Immature natural killer cell (primary cell): ENCODE results near the gene FOXR1. TPM values are rescaled to one million over a fixed set of nuclear protein-coding genes. Genes with fewer than 3 reads are reported as not detected.
"Not testable (repeated sequence)": the region's sequence is repeated elsewhere in the genome, so short reads cannot be mapped to it uniquely, and the experiment has no call there.

Experiments
- DNase-seq, 3 donors: peaks; one replicate each; pipeline ENCODE4 v3.0.0; 2022; ENCODE audit warnings: mixed read lengths in 1 of 3
- H3K27ac Mint-ChIP-seq, 6 donors: one replicate each; pipeline ENCODE4 v1.8.0; 2020; ENCODE audit warnings: mixed read lengths in 6 of 6, mild to moderate bottlenecking in 5 of 6, inconsistent platforms in 4 of 6, moderate library complexity in 3 of 6
- H3K27me3 Mint-ChIP-seq, 3 donors: one replicate each; pipeline ENCODE4 v1.8.0; 2020 to 2021; ENCODE audit warnings: low read depth in 3 of 3, mild to moderate bottlenecking in 3 of 3, mixed read lengths in 3 of 3, moderate library complexity in 3 of 3, inconsistent platforms in 1 of 3
- H3K36me3 Mint-ChIP-seq, 3 donors: one replicate each; pipeline ENCODE4 v1.8.0; 2020; ENCODE audit warnings: mixed read lengths in 3 of 3, inconsistent platforms in 2 of 3, mild to moderate bottlenecking in 2 of 3
- H3K4me1 Mint-ChIP-seq, 2 donors: one replicate each; pipeline ENCODE4 v1.8.0; 2020; ENCODE audit warnings: inconsistent platforms in 2 of 2, mild to moderate bottlenecking in 2 of 2, mixed read lengths in 2 of 2, moderate library complexity in 1 of 2
- H3K4me3 Mint-ChIP-seq, 5 donors: one replicate each; pipeline ENCODE4 v1.8.0; 2020; ENCODE audit warnings: mild to moderate bottlenecking in 5 of 5, mixed read lengths in 5 of 5, inconsistent platforms in 3 of 5, moderate library complexity in 3 of 5
- H3K9me3 Mint-ChIP-seq, 6 donors: one replicate each; pipeline ENCODE4 v1.8.0; 2020; ENCODE audit warnings: mild to moderate bottlenecking in 6 of 6, mixed read lengths in 6 of 6, inconsistent platforms in 4 of 6, moderate library complexity in 3 of 6
- polyA plus RNA-seq, 3 donors: library from polyadenylated mRNA; unstranded; fragments of 300-500 nt; fragmentation: Illumina TruSeq; gene quantifications; one replicate each; pipeline ENCODE4 v1.2.3, GENCODE V29; 2021

FOXR1 gene
- polyA plus RNA-seq, 3 donors from 2014 or later, result not detected

DNA sequence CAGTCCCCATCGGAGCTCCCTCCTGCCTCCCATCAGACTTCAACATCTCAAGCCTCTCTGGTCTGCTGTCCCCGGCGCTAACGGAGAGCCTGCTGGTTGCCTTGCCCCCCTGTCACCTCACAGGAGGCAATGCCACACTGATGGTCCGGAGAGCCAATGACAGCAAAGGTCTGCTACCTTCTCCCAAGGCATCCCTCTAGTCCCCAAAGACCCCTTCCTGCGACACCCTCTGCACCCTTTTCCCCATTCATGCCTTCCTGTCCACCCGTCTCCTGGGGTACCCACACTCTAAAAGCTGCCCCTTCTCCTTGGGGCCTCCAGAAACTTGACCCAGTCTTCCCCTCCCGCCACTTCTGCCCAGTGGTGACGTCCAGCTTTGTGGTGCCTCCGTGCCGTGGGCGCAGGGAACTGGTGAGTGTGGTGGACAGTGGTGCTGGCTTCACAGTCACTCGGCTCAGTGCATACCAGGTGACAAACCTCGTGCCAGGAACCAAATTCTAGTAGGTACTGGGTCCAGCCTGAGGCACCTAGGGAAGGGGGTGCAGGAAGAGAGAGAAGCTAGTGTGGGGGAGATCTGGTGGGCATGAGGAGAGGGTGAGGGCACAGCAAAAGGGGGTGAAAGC is 14.6 kb upstream of the FOXR1 start:
- H3K4me1 Mint-ChIP-seq, result peaks cover 2 to 6% of the 10 kb centered on the region in 2 donors
- no peaks in the 10 kb centered on the region for H3K9me3 Mint-ChIP-seq
- no peak for DNase-seq
- no peaks in the 10 kb centered on the region for H3K36me3 Mint-ChIP-seq
- H3K4me3 Mint-ChIP-seq, result no peak overlapping the region
- H3K27ac Mint-ChIP-seq, result no peak overlapping the region
- H3K27me3 Mint-ChIP-seq, result peaks cover 1 to 8% (median 6%) of the 10 kb centered on the region in 3 donors

DNA sequence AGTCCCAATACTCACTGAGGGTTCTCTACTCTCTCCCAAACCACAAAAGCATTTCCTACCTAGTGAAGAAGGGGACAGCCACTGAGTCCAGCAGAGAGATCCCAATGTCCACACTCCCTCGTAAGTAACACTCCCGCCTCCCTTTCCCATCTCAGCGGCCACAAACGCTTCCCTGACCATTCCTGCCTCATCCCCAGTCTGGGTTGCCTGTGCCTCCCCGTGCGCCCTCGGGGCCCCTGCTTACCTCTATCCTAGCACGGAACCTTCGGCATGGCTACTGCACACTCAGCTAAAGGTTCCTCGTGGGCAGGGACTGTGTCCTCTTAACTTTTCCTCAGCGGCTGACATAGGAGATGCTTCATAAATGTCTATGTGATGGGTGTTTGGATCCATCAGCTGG is 14.0 kb upstream of the FOXR1 start:
- peaks cover 2 to 6% of the 10 kb centered on the region in 2 donors for H3K4me1 Mint-ChIP-seq
- no peaks in the 10 kb centered on the region for H3K36me3 Mint-ChIP-seq
- peaks cover 1 to 8% (median 6%) of the 10 kb centered on the region in 3 donors for H3K27me3 Mint-ChIP-seq
- no peaks in the 10 kb centered on the region for H3K9me3 Mint-ChIP-seq
- DNase-seq, result no peak
- no peak overlapping the region for H3K27ac Mint-ChIP-seq
- H3K4me3 Mint-ChIP-seq, result no peak overlapping the region

DNA sequence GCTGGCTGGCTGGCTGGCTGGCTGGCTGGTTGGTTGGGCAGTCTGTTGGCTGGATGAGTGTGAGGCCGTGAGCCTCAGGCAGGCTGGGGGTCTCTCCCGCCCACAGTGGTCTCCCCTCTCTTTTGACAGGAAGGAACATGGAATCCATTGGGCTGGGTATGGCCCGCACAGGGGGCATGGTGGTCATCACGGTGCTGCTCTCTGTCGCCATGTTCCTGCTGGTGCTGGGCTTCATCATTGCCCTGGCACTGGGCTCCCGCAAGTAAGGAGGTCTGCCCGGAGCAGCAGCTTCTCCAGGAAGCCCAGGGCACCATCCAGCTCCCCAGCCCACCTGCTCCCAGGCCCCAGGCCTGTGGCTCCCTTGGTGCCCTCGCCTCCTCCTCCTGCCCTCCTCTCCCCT is 13.6 kb upstream of the FOXR1 start:
- no peak overlapping the region for H3K4me3 Mint-ChIP-seq
- peaks cover 1 to 6% (median 5%) of the 10 kb centered on the region in 3 donors for H3K27me3 Mint-ChIP-seq
- DNase-seq, result no peak
- peaks cover 2 to 6% of the 10 kb centered on the region in 2 donors for H3K4me1 Mint-ChIP-seq
- no peak overlapping the region for H3K27ac Mint-ChIP-seq
- H3K9me3 Mint-ChIP-seq, result no peaks in the 10 kb centered on the region
- no peaks in the 10 kb centered on the region for H3K36me3 Mint-ChIP-seq

- Mint-ChIP-seq H3K9me3 (no peaks in the 10 kb centered on the region), H3K27me3 (peaks cover 1 to 7% (median 5%) of the 10 kb centered on the region in 3 donors), H3K4me3 (no peak overlapping the region), H3K4me1 (peaks cover 2 to 6% of the 10 kb centered on the region in 2 donors), H3K36me3 (no peaks in the 10 kb centered on the region), H3K27ac (no peak overlapping the region)
- DNase-seq, result no peak
Measured at GRCh38 chr11:118958577-118958976, 13.0 kb upstream of the FOXR1 start.

- H3K9me3 Mint-ChIP-seq, result no peaks in the 10 kb centered on the region
- peaks cover 2 to 6% of the 10 kb centered on the region in 2 donors for H3K4me1 Mint-ChIP-seq
- DNase-seq, result no peak
- H3K27ac Mint-ChIP-seq, result no peak overlapping the region
- H3K27me3 Mint-ChIP-seq, result peaks cover 1 to 6% (median 1%) of the 10 kb centered on the region in 3 donors
- H3K4me3 Mint-ChIP-seq, result no peak overlapping the region
- no peaks in the 10 kb centered on the region for H3K36me3 Mint-ChIP-seq
Measured at GRCh38 chr11:118961189-118961588, 10.4 kb upstream of the FOXR1 start.

GRCh38 chr11:118961591-118961990 is 10.0 kb upstream of the FOXR1 start:
- Mint-ChIP-seq H3K36me3 (no peaks in the 10 kb centered on the region), H3K9me3 (no peaks in the 10 kb centered on the region), H3K4me3 (no peak overlapping the region), H3K27me3 (peaks cover 1 to 6% (median 3%) of the 10 kb centered on the region in 3 donors), H3K4me1 (peaks cover 0 to 2% of the 10 kb centered on the region in 2 donors), H3K27ac (no peak overlapping the region)
- no peak for DNase-seq

DNA sequence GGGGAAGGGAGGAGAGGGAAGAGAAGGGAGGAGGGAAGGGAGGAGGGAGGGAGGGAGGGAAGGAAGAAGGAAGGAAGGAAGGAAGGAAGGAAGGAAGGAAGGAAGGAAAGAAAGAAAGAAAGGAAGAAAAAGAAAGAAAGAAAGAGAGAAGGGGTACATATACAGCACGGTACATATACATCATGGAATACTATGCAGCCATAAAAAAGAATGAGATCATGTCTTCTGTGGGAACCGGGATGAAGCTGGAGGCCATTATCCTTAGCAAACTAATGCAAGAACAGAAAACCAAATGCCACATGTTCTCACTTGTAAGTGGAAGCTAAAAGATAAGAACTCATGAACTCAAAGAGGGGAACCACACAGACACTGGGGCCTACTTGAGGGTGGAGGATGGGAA is 2.1 kb upstream of the FOXR1 start:
- H3K9me3 Mint-ChIP-seq, DNase-seq, H3K27me3 Mint-ChIP-seq, H3K4me1 Mint-ChIP-seq, H3K4me3 Mint-ChIP-seq, H3K36me3 Mint-ChIP-seq, H3K27ac Mint-ChIP-seq: not testable (repeated sequence)

DNA sequence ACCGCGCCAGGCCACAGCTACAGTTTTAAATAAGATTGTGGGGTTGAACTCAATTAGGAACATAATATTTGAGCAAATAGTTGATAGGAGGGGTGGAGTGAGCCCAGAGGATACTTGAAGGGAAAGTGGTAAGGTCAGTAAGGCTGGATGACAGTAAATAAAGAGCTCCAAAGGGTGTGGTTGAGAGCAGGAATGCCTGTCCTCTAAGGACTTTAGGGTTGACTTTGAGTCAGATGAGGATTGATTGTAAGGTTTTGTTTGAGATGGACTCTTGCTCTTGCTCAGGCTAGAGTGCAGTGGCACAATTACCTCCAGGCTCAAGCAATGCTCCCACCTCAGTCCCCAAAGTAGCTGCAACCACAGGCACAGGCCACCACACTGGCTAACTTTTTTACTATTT is 2.4 kb downstream of the FOXR1 start:
- Mint-ChIP-seq H3K4me3 (no peak overlapping the region), H3K27ac (no peak overlapping the region), H3K9me3 (no peaks in the 10 kb centered on the region), H3K27me3 (peaks cover 0 to 7% (median 3%) of the 10 kb centered on the region in 3 donors), H3K4me1 (no peaks in the 10 kb centered on the region), H3K36me3 (no peaks in the 10 kb centered on the region)
- no peak for DNase-seq

DNA sequence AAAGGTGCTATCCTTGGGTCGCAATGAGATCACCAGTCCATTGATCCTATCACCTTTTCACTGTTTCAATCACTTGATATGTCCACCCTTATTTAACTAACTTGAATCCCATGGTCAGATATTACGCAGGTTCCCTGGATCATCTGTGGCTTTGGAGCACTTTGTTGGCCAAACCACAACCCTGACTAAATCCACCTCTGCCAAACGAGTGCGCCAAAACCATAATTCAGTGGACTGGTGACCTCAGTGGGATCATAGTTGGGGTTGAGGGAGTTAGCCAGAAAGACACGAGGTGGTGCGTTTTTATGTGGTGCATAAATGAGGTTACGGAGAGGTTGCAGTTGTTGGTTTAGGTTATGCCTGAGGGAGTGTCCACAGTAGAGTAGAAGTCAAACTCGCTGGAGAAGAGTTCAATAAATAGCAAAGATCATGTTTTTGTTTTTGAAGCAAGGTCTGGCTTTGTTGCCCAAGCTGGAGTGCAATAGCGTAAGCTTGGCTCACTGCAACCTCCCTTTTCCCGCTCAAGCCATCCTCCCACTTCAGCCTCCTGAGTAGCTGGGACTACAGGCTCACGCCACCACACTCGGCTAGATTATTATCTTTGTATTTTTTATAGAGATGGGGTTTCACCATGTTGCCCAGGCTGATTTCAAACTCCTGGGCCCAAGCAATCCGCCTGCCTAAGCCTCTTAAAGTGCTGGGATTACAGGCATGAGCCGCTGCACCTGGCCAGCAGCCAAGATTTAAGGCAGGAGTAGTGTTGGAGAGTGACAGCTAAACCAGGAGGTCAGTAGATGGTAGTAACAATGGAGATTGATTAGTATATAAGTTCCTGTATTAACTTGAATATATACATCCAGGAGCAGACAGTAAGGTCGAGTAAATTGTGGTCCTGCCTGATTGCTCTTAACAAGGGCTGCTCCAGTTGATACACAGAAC is 4.5 kb downstream of the FOXR1 start:
- no peak for DNase-seq
- H3K4me1 Mint-ChIP-seq, result no peaks in the 10 kb centered on the region

DNA sequence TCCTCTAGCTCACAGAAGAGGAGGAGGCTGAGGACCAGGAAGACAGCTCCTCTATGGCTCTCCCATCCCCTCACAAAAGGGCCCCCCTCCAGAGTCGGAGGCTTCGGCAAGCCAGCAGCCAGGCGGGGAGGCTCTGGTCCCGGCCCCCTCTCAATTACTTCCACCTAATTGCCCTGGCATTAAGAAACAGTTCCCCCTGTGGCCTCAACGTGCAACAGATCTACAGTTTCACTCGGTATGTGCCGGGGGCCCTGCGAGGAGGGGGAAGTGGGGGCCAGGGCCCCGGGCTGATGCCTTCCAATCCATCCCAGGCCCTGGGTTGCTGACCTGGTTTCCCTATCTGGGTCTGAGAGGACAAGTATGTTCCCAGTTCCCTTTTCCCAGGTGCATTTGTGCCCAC is 7.9 kb downstream of the FOXR1 start:
- no peak overlapping the region for H3K4me3 Mint-ChIP-seq
- no peaks in the 10 kb centered on the region for H3K4me1 Mint-ChIP-seq
- no peaks in the 10 kb centered on the region for H3K9me3 Mint-ChIP-seq
- no peak for DNase-seq
- peaks cover 0 to 3% (median 0%) of the 10 kb centered on the region in 3 donors for H3K27me3 Mint-ChIP-seq
- no peaks in the 10 kb centered on the region for H3K36me3 Mint-ChIP-seq
- no peak overlapping the region for H3K27ac Mint-ChIP-seq

More for the DNA sequence above, 4.5 kb downstream of the FOXR1 start:
- Mint-ChIP-seq H3K27me3 (peaks cover 0 to 6% (median 3%) of the 10 kb centered on the region in 3 donors), H3K4me3 (no peak overlapping the region), H3K27ac (no peak overlapping the region), H3K36me3 (no peaks in the 10 kb centered on the region), H3K9me3 (no peaks in the 10 kb centered on the region)

DNA sequence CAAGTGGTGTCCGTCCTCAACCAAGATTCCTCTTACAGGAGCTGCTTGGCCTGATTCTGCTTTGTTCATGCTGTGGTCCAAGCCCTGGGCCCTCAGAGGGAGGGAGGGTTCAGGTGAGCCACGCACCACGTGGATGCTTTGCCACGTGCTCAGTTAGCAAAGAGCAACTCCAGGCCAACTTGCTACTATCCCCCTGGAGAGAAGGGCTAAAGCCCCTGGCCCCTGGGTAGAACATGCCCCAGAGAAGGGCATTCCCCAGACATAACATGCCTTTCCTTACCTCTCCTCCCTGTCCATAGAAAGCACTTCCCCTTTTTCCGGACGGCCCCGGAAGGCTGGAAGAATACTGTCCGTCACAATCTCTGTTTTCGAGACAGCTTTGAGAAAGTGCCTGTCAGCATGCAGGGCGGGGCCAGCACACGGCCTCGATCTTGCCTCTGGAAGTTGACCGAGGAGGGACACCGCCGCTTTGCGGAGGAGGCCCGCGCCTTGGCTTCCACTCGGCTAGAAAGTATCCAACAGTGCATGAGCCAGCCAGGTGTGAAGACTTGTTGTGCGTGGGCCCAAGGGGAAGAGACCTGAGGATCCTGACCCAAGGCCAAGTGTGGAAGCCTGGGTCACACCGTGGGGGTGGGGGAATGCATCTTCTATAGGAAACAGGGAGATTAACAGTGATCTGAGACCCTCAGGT is 8.8 kb downstream of the FOXR1 start:
- Mint-ChIP-seq H3K4me1 (no peaks in the 10 kb centered on the region), H3K27me3 (peaks cover 0 to 3% (median 0%) of the 10 kb centered on the region in 3 donors)

GRCh38 chr11:118984337-118984736 is 12.8 kb downstream of the FOXR1 start:
- not testable (repeated sequence) for H3K36me3 Mint-ChIP-seq, H3K4me1 Mint-ChIP-seq, H3K4me3 Mint-ChIP-seq, H3K27me3 Mint-ChIP-seq, H3K9me3 Mint-ChIP-seq, DNase-seq, H3K27ac Mint-ChIP-seq

More for the DNA sequence above, 8.8 kb downstream of the FOXR1 start:
- H3K27ac Mint-ChIP-seq, result no peak overlapping the region
- no peak for DNase-seq
- H3K36me3 Mint-ChIP-seq, result no peaks in the 10 kb centered on the region
- H3K4me3 Mint-ChIP-seq, result no peak overlapping the region
- H3K9me3 Mint-ChIP-seq, result no peaks in the 10 kb centered on the region

- Mint-ChIP-seq H3K4me1 (no peaks in the 10 kb centered on the region), H3K27ac (no peak overlapping the region), H3K36me3 (no peaks in the 10 kb centered on the region), H3K4me3 (no peak overlapping the region), H3K27me3 (peaks cover 0 to 3% (median 0%) of the 10 kb centered on the region in 3 donors), H3K9me3 (no peaks in the 10 kb centered on the region)
- no peak for DNase-seq
Measured at GRCh38 chr11:118984825-118985224, 13.3 kb downstream of the FOXR1 start.

DNA sequence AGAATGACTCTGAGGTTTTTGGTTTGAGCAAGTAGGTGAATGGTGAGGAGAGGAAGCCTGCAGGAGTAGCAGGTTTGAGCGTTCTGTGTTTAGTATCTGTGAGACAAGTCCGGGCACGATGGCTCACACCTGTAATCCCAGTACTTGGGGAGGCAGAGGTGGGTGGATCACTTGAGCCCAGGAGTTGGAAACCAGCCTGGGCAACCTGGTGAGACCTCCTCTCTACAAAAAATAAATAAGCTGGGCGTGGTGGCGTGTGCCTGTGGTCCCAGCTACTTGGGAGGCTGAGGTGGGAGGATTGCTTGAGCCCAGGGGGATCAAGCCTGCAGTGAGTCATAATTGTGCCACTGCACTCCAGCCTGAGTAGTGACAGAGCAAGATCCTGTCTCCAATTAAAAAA is 16.7 kb downstream of the FOXR1 start:
- Mint-ChIP-seq H3K9me3 (no peaks in the 10 kb centered on the region), H3K27me3 (peaks cover 0 to 3% (median 0%) of the 10 kb centered on the region in 3 donors), H3K27ac (no peak overlapping the region), H3K4me1 (no peaks in the 10 kb centered on the region), H3K4me3 (no peak overlapping the region), H3K36me3 (no peaks in the 10 kb centered on the region)
- DNase-seq, result no peak
